Mucosa of rectum (tissue), 2 donors: ENCODE measurements around the gene RPL37A.

Experiments used
- H3K27ac ChIP-seq, 2 donors: one replicate each; pipeline ENCODE4 v1.7.0; 2013; ENCODE audit warnings: inconsistent platforms in 2 of 2, low read depth in 2 of 2, low read length in 2 of 2
- H3K27me3 ChIP-seq, 2 donors: one replicate each; pipeline ENCODE4 v1.7.0; 2013; ENCODE audit warnings: low read length in 2 of 2; ENCODE audit not compliant: control insufficient read depth in 2 of 2, insufficient read depth in 2 of 2
- H3K36me3 ChIP-seq, 2 donors: one replicate each; pipeline ENCODE4 v1.7.0; 2013; ENCODE audit warnings: low read length in 2 of 2; ENCODE audit not compliant: control insufficient read depth in 2 of 2, insufficient read depth in 2 of 2
- H3K4me1 ChIP-seq, 2 donors: one replicate each; pipeline ENCODE4 v1.7.0; 2013; ENCODE audit warnings: low read length in 2 of 2, mild to moderate bottlenecking in 1 of 2; ENCODE audit not compliant: control insufficient read depth in 2 of 2, insufficient read depth in 2 of 2
- H3K4me3 ChIP-seq, 2 donors: one replicate each; pipeline ENCODE4 v1.7.0; 2013; ENCODE audit warnings: low read length in 2 of 2
- H3K9ac ChIP-seq, 2 donors: one replicate each; pipeline ENCODE4 v1.7.0; 2013; ENCODE audit warnings: low read length in 2 of 2, low read depth in 1 of 2, mild to moderate bottlenecking in 1 of 2
- H3K9me3 ChIP-seq, 2 donors: one replicate each; pipeline ENCODE4 v1.7.0; 2013; ENCODE audit warnings: low read length in 2 of 2; ENCODE audit not compliant: control insufficient read depth in 2 of 2
- donor health status: healthy.
- donor health status: Normal muscosa, but diverticular disease.

RPL37A gene

GRCh38 chr2:216500572-216500971 is 1.9 kb downstream of the RPL37A start:
- peak overlapping the region in 1 of 2 donors; percentile 96 for H3K4me3 ChIP-seq
- H3K27me3 ChIP-seq = no peaks in the 10 kb centered on the region
- H3K27ac ChIP-seq = no peak overlapping the region
- H3K4me1 ChIP-seq = peaks cover 26 to 32% of the 10 kb centered on the region in 2 donors
- peaks cover 41 to 51% of the 10 kb centered on the region in 2 donors for H3K36me3 ChIP-seq
- peak overlapping the region; percentile 0 to 90 for H3K9ac ChIP-seq
- H3K9me3 ChIP-seq = no peaks in the 10 kb centered on the region

- H3K36me3 ChIP-seq = peaks cover 41 to 52% of the 10 kb centered on the region in 2 donors
Measured at GRCh38 chr2:216501854-216502253, 3.2 kb downstream of the RPL37A start.

GRCh38 chr2:216502381-216503158 is 3.9 kb downstream of the RPL37A start:
- no peak overlapping the region for H3K9ac ChIP-seq
- H3K27ac ChIP-seq = no peak overlapping the region
- H3K4me3 ChIP-seq = no peak overlapping the region
- no peaks in the 10 kb centered on the region for H3K27me3 ChIP-seq
- no peaks in the 10 kb centered on the region for H3K9me3 ChIP-seq
- peaks cover 41 to 52% of the 10 kb centered on the region in 2 donors for H3K36me3 ChIP-seq
- peaks cover 26 to 32% of the 10 kb centered on the region in 2 donors for H3K4me1 ChIP-seq

More at GRCh38 chr2:216501854-216502253, 3.2 kb downstream of the RPL37A start:
- no peak overlapping the region for H3K4me3 ChIP-seq
- peaks cover 26 to 32% of the 10 kb centered on the region in 2 donors for H3K4me1 ChIP-seq
- H3K27me3 ChIP-seq = no peaks in the 10 kb centered on the region
- no peaks in the 10 kb centered on the region for H3K9me3 ChIP-seq
- H3K27ac ChIP-seq = no peak overlapping the region
- no peak overlapping the region for H3K9ac ChIP-seq

- Histone ChIP-seq H3K4me3 (no peak overlapping the region), H3K27ac (no peak overlapping the region), H3K4me1 (peaks cover 26 to 27% of the 10 kb centered on the region in 2 donors), H3K9me3 (no peaks in the 10 kb centered on the region), H3K27me3 (no peaks in the 10 kb centered on the region), H3K9ac (no peak overlapping the region), H3K36me3 (peaks cover 41 to 52% of the 10 kb centered on the region in 2 donors)
Measured at GRCh38 chr2:216503159-216503629, 4.5 kb downstream of the RPL37A start.

- Histone ChIP-seq H3K27ac (no peak overlapping the region), H3K4me1 (peaks cover 25 to 26% of the 10 kb centered on the region in 2 donors), H3K27me3 (no peaks in the 10 kb centered on the region), H3K9me3 (no peaks in the 10 kb centered on the region), H3K36me3 (peaks cover 41 to 52% of the 10 kb centered on the region in 2 donors), H3K9ac (no peak overlapping the region), H3K4me3 (no peak overlapping the region)
Measured at GRCh38 chr2:216503697-216504375, 5.2 kb downstream of the RPL37A start.

- Histone ChIP-seq H3K4me1 (peaks cover 25 to 26% of the 10 kb centered on the region in 2 donors), H3K36me3 (peaks cover 41 to 52% of the 10 kb centered on the region in 2 donors), H3K9me3 (no peaks in the 10 kb centered on the region), H3K4me3 (no peak overlapping the region), H3K27me3 (no peaks in the 10 kb centered on the region), H3K9ac (no peak overlapping the region), H3K27ac (no peak overlapping the region)
Measured at GRCh38 chr2:216504376-216504762, 5.7 kb downstream of the RPL37A start.

GRCh38 chr2:216505133-216506106 is 6.8 kb downstream of the RPL37A start:
- peaks cover 35 to 44% of the 10 kb centered on the region in 2 donors for H3K36me3 ChIP-seq
- H3K9ac ChIP-seq = no peak overlapping the region
- H3K4me1 ChIP-seq = peaks cover 15 to 16% of the 10 kb centered on the region in 2 donors
- no peaks in the 10 kb centered on the region for H3K9me3 ChIP-seq
- H3K27me3 ChIP-seq = no peaks in the 10 kb centered on the region
- H3K27ac ChIP-seq = no peak overlapping the region
- no peak overlapping the region for H3K4me3 ChIP-seq

GRCh38 chr2:216507220-216508160 is 8.8 kb downstream of the RPL37A start:
- no peaks in the 10 kb centered on the region for H3K27me3 ChIP-seq
- no peak overlapping the region for H3K4me3 ChIP-seq
- H3K9ac ChIP-seq = no peak overlapping the region
- H3K27ac ChIP-seq = no peak overlapping the region
- peaks cover 15 to 24% of the 10 kb centered on the region in 2 donors for H3K36me3 ChIP-seq
- peaks cover 2 to 3% of the 10 kb centered on the region in 2 donors for H3K4me1 ChIP-seq
- no peaks in the 10 kb centered on the region for H3K9me3 ChIP-seq

- H3K36me3 ChIP-seq = peaks cover 8 to 17% of the 10 kb centered on the region in 2 donors
- H3K4me1 ChIP-seq = peaks cover 2 to 3% of the 10 kb centered on the region in 2 donors
- H3K27ac ChIP-seq = no peak overlapping the region
- H3K9ac ChIP-seq = no peak overlapping the region
- H3K9me3 ChIP-seq = no peaks in the 10 kb centered on the region
- no peak overlapping the region for H3K4me3 ChIP-seq
- H3K27me3 ChIP-seq = no peaks in the 10 kb centered on the region
Measured at GRCh38 chr2:216508229-216508628, 9.6 kb downstream of the RPL37A start.
